SK-MEL-5 (cell line): Measurements from ENCODE around the gene HUS1B. TPM values are rescaled to one million over a fixed set of nuclear protein-coding genes. Genes with fewer than 3 reads are reported as not detected.

Experiments used
- total RNA-seq: library from RNA; depleted of rRNA; stranded (reverse); fragments of >200 nt; shearing (Covaris generic); gene quantifications from 2 replicates; pipeline ENCODE4 v1.2.3, GENCODE V29; 2014; rRNA removed

The HUS1B gene
- total RNA-seq, 1 experiment from 2014 or later: 0.16 TPM

Other genes with a start within 250 kb of the HUS1B start
- gene EXOC2, start 36.0 kb upstream of the HUS1B start, total RNA-seq: 67.3 and 69.1 TPM in 2 replicates